DOHH2 (cell line): Measurements from ENCODE around the gene ZSCAN5A.

Experiments used
- H3F3A ChIP-seq: fragments of 200-600 bp; sonication (generic), shearing (Covaris generic); 2 replicates; pipeline ENCODE4 v1.6.0; 2016; ENCODE audit warnings: antibody characterized with exemption, mild to moderate bottlenecking; ENCODE audit not compliant: control insufficient read depth, insufficient read depth
- H3K27ac ChIP-seq: fragments of 200-600 bp; sonication (generic); 2 replicates; pipeline ENCODE4 v1.5.1; 2014; ENCODE audit warnings: low read depth, mild to moderate bottlenecking, low read length, moderate library complexity
- H3K27me3 ChIP-seq: fragments of 200-600 bp; sonication (generic); 2 replicates; pipeline ENCODE4 v1.6.1; 2014; ENCODE audit warnings: mild to moderate bottlenecking, low read length, mixed read lengths; ENCODE audit not compliant: control insufficient read depth
- H3K36me3 ChIP-seq: fragments of 200-600 bp; sonication (generic); 2 replicates; pipeline ENCODE4 v1.6.1; 2014; ENCODE audit warnings: mild to moderate bottlenecking, low read length, moderate library complexity, mixed read lengths; ENCODE audit not compliant: control insufficient read depth
- H3K4me1 ChIP-seq: fragments of 200-600 bp; sonication (generic); 2 replicates; pipeline ENCODE4 v1.6.1; 2014; ENCODE audit warnings: mild to moderate bottlenecking, low read length, mixed read lengths; ENCODE audit not compliant: control insufficient read depth
- H3K4me2 ChIP-seq: fragments of 200-600 bp; sonication (generic); 2 replicates; pipeline ENCODE4 v1.6.0; 2014; ENCODE audit warnings: mild to moderate bottlenecking, low read length, moderate library complexity
- H3K4me3 ChIP-seq: fragments of 200-600 bp; sonication (generic); 2 replicates; pipeline ENCODE4 v1.5.1; 2014; ENCODE audit warnings: mild to moderate bottlenecking, low read length, mixed read lengths
- H3K79me2 ChIP-seq: fragments of 200-600 bp; sonication (generic); 2 replicates; pipeline ENCODE4 v1.6.1; 2014; ENCODE audit warnings: mild to moderate bottlenecking, low read length, mixed read lengths; ENCODE audit not compliant: control insufficient read depth
- H3K9me2 ChIP-seq: fragments of 200-600 bp; sonication (generic); replicated peaks from 2 replicates; pipeline ENCODE4 v1.6.1; 2014; ENCODE audit warnings: mild to moderate bottlenecking, low read length, mixed read lengths; ENCODE audit not compliant: control insufficient read depth
- H3K9me3 ChIP-seq: fragments of 200-600 bp; sonication (generic); 2 replicates; pipeline ENCODE4 v1.6.1; 2014; ENCODE audit warnings: antibody characterized with exemption, low read length, mixed read lengths; ENCODE audit not compliant: control insufficient read depth, insufficient read depth
- H4K20me1 ChIP-seq: fragments of 200-600 bp; sonication (generic); 2 replicates; pipeline ENCODE4 v1.6.0; 2014; ENCODE audit warnings: low read depth, mild to moderate bottlenecking, antibody characterized with exemption, low read length, moderate library complexity; ENCODE audit not compliant: control insufficient read depth, insufficient read depth
- CTCF ChIP-seq: fragments of 200-600 bp; sonication (generic); IDR thresholded peaks from one replicate; pipeline ENCODE4 v1.5.1; 2014; ENCODE audit warnings: antibody characterized with exemption, mild to moderate bottlenecking, low read depth, low read length; ENCODE audit not compliant: poor library complexity, severe bottlenecking
- EZH2phosphoT487 ChIP-seq: fragments of 200-600 bp; sonication (generic); IDR thresholded peaks from 2 replicates; pipeline ENCODE4 v1.6.1; 2017; ENCODE audit warnings: borderline replicate concordance, mild to moderate bottlenecking, antibody characterized with exemption, low read length, moderate library complexity, mixed read lengths

The ZSCAN5A gene

GRCh38 chr19:56290104-56290503 lies 24.5 kb downstream of the ZSCAN5A start:
- Histone ChIP-seq H4K20me1 (no peaks in the 10 kb centered on the region), H3K4me2 (no peak overlapping the region)
- no peak for TF ChIP-seq CTCF

GRCh38 chr19:56284746-56285145 lies 29.9 kb downstream of the ZSCAN5A start:
- no peaks in the 10 kb centered on the region for H3K9me3 ChIP-seq
- no peak overlapping the region for H3K27ac ChIP-seq
- H3K9me2 ChIP-seq: no peaks in the 10 kb centered on the region; the same call in 1 of the 2 replicates
- no peak overlapping the region for H3K4me2 ChIP-seq
- TF ChIP-seq EZH2phosphoT487 (no peak), CTCF (no peak)
- H3K27me3 ChIP-seq: no peaks in the 10 kb centered on the region
- no peaks in the 10 kb centered on the region for H3K4me1 ChIP-seq
- no peaks in the 10 kb centered on the region for H3K36me3 ChIP-seq
- H4K20me1 ChIP-seq: no peaks in the 10 kb centered on the region
- H3K79me2 ChIP-seq: no peaks in the 10 kb centered on the region
- H3F3A ChIP-seq: no peaks in the 10 kb centered on the region
- H3K4me3 ChIP-seq: no peak overlapping the region

More at GRCh38 chr19:56290104-56290503, 24.5 kb downstream of the ZSCAN5A start:
- Histone ChIP-seq H3K79me2 (no peaks in the 10 kb centered on the region), H3F3A (no peaks in the 10 kb centered on the region), H3K9me2 (no peaks in the 10 kb centered on the region), H3K27ac (no peak overlapping the region), H3K4me3 (no peak overlapping the region), H3K36me3 (no peaks in the 10 kb centered on the region), H3K27me3 (no peaks in the 10 kb centered on the region), H3K4me1 (no peaks in the 10 kb centered on the region), H3K9me3 (no peaks in the 10 kb centered on the region)

GRCh38 chr19:56282809-56283208 lies 31.8 kb downstream of the ZSCAN5A start:
- no peak overlapping the region for H3K4me3 ChIP-seq
- H4K20me1 ChIP-seq: no peaks in the 10 kb centered on the region
- H3F3A ChIP-seq: no peaks in the 10 kb centered on the region
- no peaks in the 10 kb centered on the region for H3K27me3 ChIP-seq
- no peaks in the 10 kb centered on the region for H3K36me3 ChIP-seq
- no peak for TF ChIP-seq CTCF
- TF ChIP-seq EZH2phosphoT487: no peak
- H3K79me2 ChIP-seq: no peaks in the 10 kb centered on the region
- no peak overlapping the region for H3K4me2 ChIP-seq
- H3K27ac ChIP-seq: no peak overlapping the region
- H3K4me1 ChIP-seq: no peaks in the 10 kb centered on the region
- no peaks in the 10 kb centered on the region; the same call in 1 of the 2 replicates for H3K9me2 ChIP-seq
- H3K9me3 ChIP-seq: no peaks in the 10 kb centered on the region
